Measurements from ENCODE around the gene POLR1D.

Gene POLR1D

GRCh38 chr13:27632214-27632613 lies 10.5 kb downstream of the POLR1D start:
- TF ChIP-seq ZFX (IDR thresholded peaks at IDR 0.05; ENCODE audit: borderline replicate concordance), result no peak
- no peak for TF ChIP-seq CTCF (IDR thresholded peaks at IDR 0.05)
- no peak overlapping the region for H3K27ac ChIP-seq

- H3K27ac ChIP-seq, result no peak overlapping the region
- no peak for TF ChIP-seq CTCF (IDR thresholded peaks at IDR 0.05)
- TF ChIP-seq ZFX (IDR thresholded peaks at IDR 0.05; ENCODE audit: borderline replicate concordance), result no peak
These were observed 11.0 kb downstream of the POLR1D start for GRCh38 chr13:27632648-27633047.

- no peak for TF ChIP-seq CTCF (IDR thresholded peaks at IDR 0.05)
- TF ChIP-seq ZFX (IDR thresholded peaks at IDR 0.05; ENCODE audit: borderline replicate concordance), result no peak
- H3K27ac ChIP-seq, result no peak overlapping the region
These were observed 12.5 kb downstream of the POLR1D start for GRCh38 chr13:27634231-27634630.

GRCh38 chr13:27634791-27635190 lies 13.1 kb downstream of the POLR1D start:
- TF ChIP-seq ZFX (IDR thresholded peaks at IDR 0.05; ENCODE audit: borderline replicate concordance) (no peak), CTCF (IDR thresholded peaks at IDR 0.05) (no peak)
- no peak overlapping the region for H3K27ac ChIP-seq

GRCh38 chr13:27635266-27635665 lies 13.6 kb downstream of the POLR1D start:
- no peak overlapping the region for H3K27ac ChIP-seq
- TF ChIP-seq ZFX (IDR thresholded peaks at IDR 0.05; ENCODE audit: borderline replicate concordance), result no peak
- no peak for TF ChIP-seq CTCF (IDR thresholded peaks at IDR 0.05)

GRCh38 chr13:27636589-27637288 lies 15.0 kb downstream of the POLR1D start:
- TF ChIP-seq ZFX (IDR thresholded peaks at IDR 0.05; ENCODE audit: borderline replicate concordance) (no peak), CTCF (IDR thresholded peaks at IDR 0.05) (no peak)
- no peak overlapping the region for H3K27ac ChIP-seq

GRCh38 chr13:27637289-27637626 lies 15.6 kb downstream of the POLR1D start:
- H3K27ac ChIP-seq, result no peak overlapping the region
- TF ChIP-seq ZFX (IDR thresholded peaks at IDR 0.05; ENCODE audit: borderline replicate concordance), result no peak
- no peak for TF ChIP-seq CTCF (IDR thresholded peaks at IDR 0.05)
